Fibroblast of lung (primary cell): ENCODE measurements around the gene PARP8. TPM values are rescaled to one million over a fixed set of nuclear protein-coding genes. Genes with fewer than 3 reads are reported as not detected.
"Not testable (repeated sequence)": the region's sequence is repeated elsewhere in the genome, so short reads cannot be mapped to it uniquely, and the experiment has no call there.

ENCODE experiments used
- DNase-seq, 2 donors: peaks; one replicate each; pipeline versions ENCODE4 v3.0.0 to v3.0.0-alpha.2; 2010; ENCODE audit warnings: low read depth in 2 of 2
- H2AFZ ChIP-seq: 2 replicates; pipeline ENCODE4 v1.5.1; 2012; ENCODE audit warnings: low read length, control low read depth, inconsistent platforms
- H3K27ac ChIP-seq: 2 replicates; pipeline ENCODE4 v1.5.1; 2011; ENCODE audit warnings: low read length, control low read depth; ENCODE audit not compliant: insufficient read depth
- H3K27me3 ChIP-seq: 2 replicates; pipeline ENCODE4 v1.5.1; 2011; ENCODE audit warnings: mild to moderate bottlenecking, low read length; ENCODE audit not compliant: control insufficient read depth, insufficient read depth
- H3K36me3 ChIP-seq: 2 replicates; pipeline ENCODE4 v1.5.1; 2011; ENCODE audit warnings: low read length; ENCODE audit not compliant: control insufficient read depth, insufficient read depth
- H3K4me1 ChIP-seq: 2 replicates; pipeline ENCODE4 v1.5.1; 2011; ENCODE audit warnings: low read length; ENCODE audit not compliant: control insufficient read depth, insufficient read depth; ENCODE audit errors: extremely low read depth
- H3K4me2 ChIP-seq: 2 replicates; pipeline ENCODE4 v1.5.1; 2011; ENCODE audit warnings: low read length, control low read depth; ENCODE audit not compliant: insufficient read depth; ENCODE audit errors: extremely low read depth
- H3K4me3 ChIP-seq, 4 experiments: fragments of 200-600 bp in 1 of 4; sonication (generic) in 1 of 4; replicated peaks in 1 of 4; 2 replicates each; pipeline ENCODE4 v1.5.1; 2011 to 2016; ENCODE audit warnings: low read length in 4 of 4, low read depth in 3 of 4, mild to moderate bottlenecking in 3 of 4, control low read depth in 2 of 4, inconsistent platforms in 1 of 4, mixed read lengths in 1 of 4; ENCODE audit not compliant: insufficient read depth in 1 of 4; ENCODE audit errors: control extremely low read depth in 1 of 4
- H3K79me2 ChIP-seq: 2 replicates; pipeline ENCODE4 v1.5.1; 2012; ENCODE audit warnings: mild to moderate bottlenecking, low read length, inconsistent platforms; ENCODE audit not compliant: control insufficient read depth, insufficient read depth
- H3K9ac ChIP-seq: 2 replicates; pipeline ENCODE4 v1.5.1; 2011; ENCODE audit warnings: mild to moderate bottlenecking, low read length, control low read depth; ENCODE audit not compliant: insufficient read depth
- H3K9me3 ChIP-seq: 2 replicates; pipeline ENCODE4 v1.5.1; 2012; ENCODE audit warnings: low read depth, low read length; ENCODE audit not compliant: control insufficient read depth, insufficient read depth
- H4K20me1 ChIP-seq: 2 replicates; pipeline ENCODE4 v1.5.1; 2011; ENCODE audit warnings: low read length; ENCODE audit not compliant: control insufficient read depth, insufficient read depth; ENCODE audit errors: extremely low read depth
- CTCF ChIP-seq, 2 donors: IDR thresholded peaks in 1 of 2; conservative IDR thresholded peaks in 1 of 2; 1 replicate in 1 of 2; 2 replicates in 1 of 2; pipeline ENCODE4 v1.5.1; 2011 to 2012; ENCODE audit warnings: low read length in 2 of 2, control low read depth in 1 of 2, inconsistent platforms in 1 of 2, low read depth in 1 of 2, mild to moderate bottlenecking in 1 of 2
- EZH2 ChIP-seq: IDR thresholded peaks from 2 replicates; pipeline ENCODE4 v1.5.1; 2012; ENCODE audit warnings: low read length, control low read depth, mild to moderate bottlenecking; ENCODE audit errors: missing control alignments
- polyA minus RNA-seq: library from RNA; depleted of rRNA, polyadenylated mRNA; stranded (reverse); fragments of >200 nt; gene quantifications from 2 replicates; pipeline ENCODE4 v1.2.3, GENCODE V29; 2011; ENCODE audit warnings: low replicate concordance
- polyA plus RNA-seq, 2 donors: library from polyadenylated mRNA; depleted of rRNA in 1 of 2; stranded (reverse) in 1 of 2; unstranded in 1 of 2; fragments of >200 nt; gene quantifications; 2 replicates each; pipeline ENCODE4 v1.2.1, GENCODE V29; 2011 to 2012; ENCODE audit warnings: missing spikeins in 1 of 2
- total RNA-seq: library from RNA; depleted of rRNA; stranded (reverse); fragments of >200 nt; gene quantifications from 2 replicates; pipeline ENCODE4 v1.2.1, GENCODE V29; 2014

PARP8 gene
- total RNA-seq (12.1 and 24.6 TPM in 2 replicates), polyA plus RNA-seq (13.8 and 14.2 TPM in 2 replicates), polyA minus RNA-seq (8.4 and 23.3 TPM in 2 replicates)
- polyA plus RNA-seq (2012) = 7.4 and 7.6 TPM in 2 replicates

GRCh38 chr5:50666261-50667022 is at the start of gene PARP8:
PARP8 (plus strand) TSS chr5:50666637; CDS start chr5:50667096, 459 bp downstream.
- peaks cover 5% of the 10 kb centered on the region for H3K79me2 ChIP-seq
- no peak for TF ChIP-seq EZH2
- TF ChIP-seq CTCF (conservative IDR thresholded peaks at IDR 0.05 in 1 of 2, IDR thresholded peaks at IDR 0.05 in 1 of 2; ENCODE audit: low read depth in 1 of 2, low read length in 2 of 2) = no peak
- peak; percentile 36 to 71 for DNase-seq
- H3K27me3 ChIP-seq = no peaks in the 10 kb centered on the region
- H3K9ac ChIP-seq = peak within 1 kb of the TSS; percentile 83
- no peaks in the 10 kb centered on the region for H4K20me1 ChIP-seq
- no peaks in the 10 kb centered on the region for H3K36me3 ChIP-seq
- H3K27ac ChIP-seq = peak within 1 kb of the TSS; percentile 88
- H3K4me1 ChIP-seq = no peaks in the 10 kb centered on the region
- H3K9me3 ChIP-seq = no peaks in the 10 kb centered on the region
- H2AFZ ChIP-seq = peak within 1 kb of the TSS; percentile 80
- H3K4me2 ChIP-seq = peak within 1 kb of the TSS; percentile 48
- peak within 1 kb of the TSS; percentile 82 to 91 (median 86) for H3K4me3 ChIP-seq

GRCh38 chr5:50623666-50624065 is 42.8 kb upstream of the PARP8 start:
- TF ChIP-seq CTCF (conservative IDR thresholded peaks at IDR 0.05 in 1 of 2, IDR thresholded peaks at IDR 0.05 in 1 of 2; ENCODE audit: low read depth in 1 of 2, low read length in 2 of 2) = no peak
- TF ChIP-seq EZH2 = no peak
- no peaks in the 10 kb centered on the region for H4K20me1 ChIP-seq
- H3K4me1 ChIP-seq = no peaks in the 10 kb centered on the region
- H3K9me3 ChIP-seq = no peaks in the 10 kb centered on the region
- H3K9ac ChIP-seq = no peak overlapping the region
- H3K4me2 ChIP-seq = no peak overlapping the region
- no peaks in the 10 kb centered on the region for H3K79me2 ChIP-seq
- no peaks in the 10 kb centered on the region for H3K36me3 ChIP-seq
- DNase-seq = no peak
- no peak overlapping the region for H3K4me3 ChIP-seq
- no peak overlapping the region for H2AFZ ChIP-seq
- no peak overlapping the region for H3K27ac ChIP-seq
- H3K27me3 ChIP-seq = no peaks in the 10 kb centered on the region

- not testable (repeated sequence) for H3K27me3 ChIP-seq, H3K4me3 ChIP-seq, H3K4me2 ChIP-seq, H3K79me2 ChIP-seq, DNase-seq, H3K27ac ChIP-seq, H4K20me1 ChIP-seq, H3K36me3 ChIP-seq, H3K4me1 ChIP-seq, H3K9me3 ChIP-seq, H3K9ac ChIP-seq, H2AFZ ChIP-seq
Observed at GRCh38 chr5:50634866-50635265, 31.6 kb upstream of the PARP8 start.

- H3K4me3 ChIP-seq, H3K27me3 ChIP-seq, H3K27ac ChIP-seq, H2AFZ ChIP-seq, DNase-seq, H4K20me1 ChIP-seq, H3K4me1 ChIP-seq, H3K79me2 ChIP-seq, H3K4me2 ChIP-seq, H3K36me3 ChIP-seq, H3K9ac ChIP-seq, H3K9me3 ChIP-seq: not testable (repeated sequence)
Observed at GRCh38 chr5:50637576-50637975, 28.9 kb upstream of the PARP8 start.
